DND-41 (cell line): Measurements from ENCODE around the gene PLPP7.

Experiments used
- ATAC-seq: fragments of 200-7000 bp; cut with Tn5 transposase; 3 replicates; pipeline ENCODE4 v1.9.1; 2021; ENCODE audit warnings: low read depth; ENCODE audit not compliant: insufficient read depth
- DNase-seq: peaks from one replicate; pipeline ENCODE4 v3.0.0-alpha.2; 2020
- H2AFZ ChIP-seq: 2 replicates; pipeline ENCODE4 v1.6.0; 2012; ENCODE audit warnings: low read depth, low read length
- H3K27ac ChIP-seq: 2 replicates; pipeline ENCODE4 v1.5.1; 2012; ENCODE audit warnings: low read length, inconsistent platforms
- H3K27me3 ChIP-seq: fragments of 200-600 bp; sonication (generic); 2 replicates; pipeline ENCODE4 v1.6.0; 2012; ENCODE audit warnings: low read length, mild to moderate bottlenecking, inconsistent platforms; ENCODE audit not compliant: insufficient read depth, poor library complexity
- H3K36me3 ChIP-seq: 2 replicates; pipeline ENCODE4 v1.5.1; 2012; ENCODE audit warnings: low read length, inconsistent platforms; ENCODE audit not compliant: insufficient read depth
- H3K4me1 ChIP-seq: 2 replicates; pipeline ENCODE4 v1.5.1; 2012; ENCODE audit warnings: mild to moderate bottlenecking, low read length; ENCODE audit not compliant: insufficient read depth
- H3K4me2 ChIP-seq: 2 replicates; pipeline ENCODE4 v1.6.0; 2012; ENCODE audit warnings: mild to moderate bottlenecking, moderate library complexity, low read length, inconsistent platforms; ENCODE audit not compliant: insufficient read depth
- H3K4me3 ChIP-seq, 2 experiments: fragments of 200-600 bp in 1 of 2; shearing (Covaris generic) in 1 of 2; 2 replicates each; pipeline ENCODE4 v1.5.1; 2012 to 2016; ENCODE audit warnings: inconsistent platforms in 2 of 2, low read length in 2 of 2, mild to moderate bottlenecking in 2 of 2, low read depth in 1 of 2, moderate library complexity in 1 of 2
- H3K79me2 ChIP-seq: 2 replicates; pipeline ENCODE4 v1.6.0; 2012; ENCODE audit warnings: low read length, inconsistent platforms; ENCODE audit not compliant: insufficient read depth
- H3K9ac ChIP-seq: 2 replicates; pipeline ENCODE4 v1.6.0; 2012; ENCODE audit warnings: low read depth, mild to moderate bottlenecking, inconsistent platforms, low read length, moderate library complexity
- H3K9me3 ChIP-seq: 2 replicates; pipeline ENCODE4 v1.5.1; 2012; ENCODE audit warnings: low read length, moderate library complexity, mild to moderate bottlenecking, inconsistent platforms; ENCODE audit not compliant: insufficient read depth, severe bottlenecking
- H4K20me1 ChIP-seq: 2 replicates; pipeline ENCODE4 v1.6.0; 2012; ENCODE audit warnings: low read length; ENCODE audit not compliant: insufficient read depth
- CTCF ChIP-seq: IDR thresholded peaks from 2 replicates; pipeline ENCODE4 v1.5.1; 2012; ENCODE audit warnings: borderline replicate concordance, low read length, moderate library complexity, mild to moderate bottlenecking; ENCODE audit not compliant: poor library complexity, severe bottlenecking; ENCODE audit errors: extremely low read depth
- EZH2 ChIP-seq: IDR thresholded peaks from 3 replicates; pipeline ENCODE4 v1.6.1; 2012; ENCODE audit warnings: borderline replicate concordance, low read depth, mild to moderate bottlenecking, moderate library complexity, low read length, inconsistent platforms; ENCODE audit not compliant: severe bottlenecking

Gene PLPP7

GRCh38 chr9:131282175-131282574 lies 7.3 kb upstream of the PLPP7 start:
- H4K20me1 ChIP-seq: no peaks in the 10 kb centered on the region
- H2AFZ ChIP-seq: no peak overlapping the region
- no peak overlapping the region for H3K4me2 ChIP-seq
- no peak overlapping the region for H3K9ac ChIP-seq
- no peak overlapping the region for H3K4me3 ChIP-seq
- H3K9me3 ChIP-seq: no peaks in the 10 kb centered on the region
- H3K27me3 ChIP-seq: no peaks in the 10 kb centered on the region
- TF ChIP-seq EZH2: no peak
- TF ChIP-seq CTCF: no peak
- ATAC-seq (no peak), DNase-seq (no peak)
- no peak overlapping the region for H3K27ac ChIP-seq
- peaks cover 7% of the 10 kb centered on the region for H3K4me1 ChIP-seq
- H3K36me3 ChIP-seq: no peaks in the 10 kb centered on the region
- peaks cover 3% of the 10 kb centered on the region for H3K79me2 ChIP-seq

- DNase-seq (no peak), ATAC-seq (no peak)
- no peak overlapping the region for H2AFZ ChIP-seq
- H3K9ac ChIP-seq: no peak overlapping the region
- H3K36me3 ChIP-seq: no peaks in the 10 kb centered on the region
- no peak overlapping the region for H3K27ac ChIP-seq
- no peak overlapping the region for H3K4me3 ChIP-seq
- no peaks in the 10 kb centered on the region for H3K27me3 ChIP-seq
- no peaks in the 10 kb centered on the region for H3K9me3 ChIP-seq
- TF ChIP-seq EZH2 (no peak), CTCF (no peak)
- no peak overlapping the region for H3K4me2 ChIP-seq
- peaks cover 7% of the 10 kb centered on the region for H3K4me1 ChIP-seq
- no peaks in the 10 kb centered on the region for H4K20me1 ChIP-seq
- no peaks in the 10 kb centered on the region for H3K79me2 ChIP-seq
Observed at GRCh38 chr9:131282688-131283422, 6.7 kb upstream of the PLPP7 start.

- no peaks in the 10 kb centered on the region for H3K36me3 ChIP-seq
- H3K9me3 ChIP-seq: no peaks in the 10 kb centered on the region
- H3K4me2 ChIP-seq: no peak overlapping the region
- ATAC-seq: no peak
- H4K20me1 ChIP-seq: no peaks in the 10 kb centered on the region
- H3K79me2 ChIP-seq: no peaks in the 10 kb centered on the region
- H2AFZ ChIP-seq: no peak overlapping the region
- no peaks in the 10 kb centered on the region for H3K27me3 ChIP-seq
- no peak overlapping the region for H3K9ac ChIP-seq
- DNase-seq: no peak
- H3K4me1 ChIP-seq: no peaks in the 10 kb centered on the region
- no peak overlapping the region for H3K4me3 ChIP-seq
- H3K27ac ChIP-seq: no peak overlapping the region
- TF ChIP-seq EZH2 (no peak), CTCF (no peak)
Observed at GRCh38 chr9:131284856-131285255, 4.7 kb upstream of the PLPP7 start.

- Histone ChIP-seq H3K79me2 (no peaks in the 10 kb centered on the region), H3K27ac (no peak overlapping the region), H3K9me3 (no peaks in the 10 kb centered on the region), H3K27me3 (no peaks in the 10 kb centered on the region), H2AFZ (no peak overlapping the region), H3K36me3 (no peaks in the 10 kb centered on the region), H4K20me1 (no peaks in the 10 kb centered on the region), H3K4me1 (no peaks in the 10 kb centered on the region), H3K9ac (no peak overlapping the region), H3K4me2 (no peak overlapping the region), H3K4me3 (no peak overlapping the region)
- no peak for DNase-seq
- ATAC-seq: no peak
- TF ChIP-seq CTCF (no peak), EZH2 (no peak)
Observed at GRCh38 chr9:131287359-131287758, 2.2 kb upstream of the PLPP7 start.
